Gastroesophageal sphincter (tissue), 3 donors: ENCODE data around the gene TBCE.

ENCODE experiments used
- CTCF ChIP-seq, 4 experiments: fragments of 200-600 bp in 2 of 4; fragments of 450-650 bp in 2 of 4; sonication (generic) in 1 of 4; IDR thresholded peaks; one replicate each; pipeline ENCODE4 v1.5.1; 2017 to 2019; ENCODE audit warnings: antibody characterized with exemption in 4 of 4, mild to moderate bottlenecking in 2 of 4, moderate library complexity in 2 of 4
- EP300 ChIP-seq: sonication (generic); formaldehyde crosslinking; IDR thresholded peaks from one replicate; pipeline ENCODE4 v1.6.1; 2017; ENCODE audit warnings: antibody characterized with exemption, mild to moderate bottlenecking
- POLR2A ChIP-seq, 2 donors: fragments of 450-650 bp; IDR thresholded peaks; one replicate each; pipeline ENCODE4 v1.6.1; 2017; ENCODE audit warnings: antibody characterized with exemption in 2 of 2, mild to moderate bottlenecking in 2 of 2, moderate library complexity in 1 of 2
- POLR2AphosphoS5 ChIP-seq: sonication (generic); formaldehyde crosslinking; IDR thresholded peaks from one replicate; pipeline ENCODE4 v1.6.1; 2017; ENCODE audit warnings: antibody characterized with exemption

- TF ChIP-seq CTCF (IDR thresholded peaks at IDR 0.05): no peak
- no peak for TF ChIP-seq POLR2A (IDR thresholded peaks at IDR 0.05)
- TF ChIP-seq EP300: no peak
- no peak for TF ChIP-seq POLR2AphosphoS5
These were observed 58.1 kb downstream of the TBCE start for GRCh38 chr1:235425357-235425756.
